Adipose tissue (tissue), 3 donors: Measurements from ENCODE around the gene GCN1. TPM values are rescaled to one million over a fixed set of nuclear protein-coding genes. Genes with fewer than 3 reads are reported as not detected.

Experiments used
- H3K27ac ChIP-seq: one replicate; pipeline ENCODE4 v1.5.1; 2013; ENCODE audit warnings: low read depth, low read length
- WGBS, 3 donors: extraction: QIAGEN DNeasy Blood & Tissue Kit; methylation state at CpG; one replicate each; pipeline ENCODE4 v1.1.7; 2013; 5-methylcytosine and 5-hydroxymethylcytosine counted together
- polyA plus RNA-seq, 3 donors: library from polyadenylated mRNA; stranded (reverse); fragments of 200-250 nt; gene quantifications; one replicate each; pipeline ENCODE4 v1.2.3, GENCODE V29; 2013
- donor health status: healthy with polysubstance abuse.
- donor health status: Bipolar disorder and iron deficiency.
- donor health status: healthy.

Gene GCN1
- polyA plus RNA-seq, 3 donors = 14.6 to 30.5 (median 19.1) TPM

- 85 to 93% (median 93%) methylated on average over 11 of the region's 11 CpGs for WGBS, 3 donors
- H3K27ac ChIP-seq = no peak overlapping the region
Observed at GRCh38 chr12:120137833-120138232, 56.7 kb downstream of the GCN1 start.

- 81 to 95% (median 92%) methylated on average over 11 of the region's 11 CpGs for WGBS, 3 donors
Observed at GRCh38 chr12:120136093-120136770, 58.3 kb downstream of the GCN1 start.

GRCh38 chr12:120134307-120134980 lies 60.1 kb downstream of the GCN1 start:
- no peak overlapping the region for H3K27ac ChIP-seq
- 96 to 97% (median 97%) methylated on average over 20 of the region's 20 CpGs for whole genome bisulfite sequencing, 3 donors

More at GRCh38 chr12:120136093-120136770, 58.3 kb downstream of the GCN1 start:
- no peak overlapping the region for H3K27ac ChIP-seq

- WGBS, 3 donors = 73 to 94% (median 91%) methylated on average over 6 of the region's 6 CpGs
- H3K27ac ChIP-seq = no peak overlapping the region
Observed at GRCh38 chr12:120132863-120133385, 61.6 kb downstream of the GCN1 start.

GRCh38 chr12:120132054-120132836 lies 62.3 kb downstream of the GCN1 start:
- WGBS, 3 donors = 73 to 84% (median 74%) methylated on average over 9 of the region's 9 CpGs
- no peak overlapping the region for H3K27ac ChIP-seq

- 94 to 96% (median 96%) methylated on average over 15 of the region's 15 CpGs for WGBS, 3 donors
- H3K27ac ChIP-seq = no peak overlapping the region
Observed at GRCh38 chr12:120131116-120131515, 63.4 kb downstream of the GCN1 start.

- H3K27ac ChIP-seq = no peak overlapping the region
- WGBS, 3 donors = 88 to 94% (median 92%) methylated on average over 6 of the region's 6 CpGs
Observed at GRCh38 chr12:120130011-120130410, 64.5 kb downstream of the GCN1 start.

GRCh38 chr12:120126635-120127005 lies 67.9 kb downstream of the GCN1 start:
- WGBS, 3 donors = 27 to 84% (median 31%) methylated on average over 2 of the region's 2 CpGs
- H3K27ac ChIP-seq = no peak overlapping the region

- H3K27ac ChIP-seq = no peak overlapping the region
- WGBS, 3 donors = 80 to 88% (median 85%) methylated on average over 6 of the region's 6 CpGs
Observed at GRCh38 chr12:120125792-120126634, 68.5 kb downstream of the GCN1 start.

- H3K27ac ChIP-seq = no peak overlapping the region
- WGBS, 3 donors = 83 to 96% (median 90%) methylated on average over 4 of the region's 4 CpGs
Observed at GRCh38 chr12:120125029-120125428, 69.5 kb downstream of the GCN1 start.

GRCh38 chr12:120121766-120122293 lies 72.7 kb downstream of the GCN1 start:
- 61 to 85% (median 71%) methylated on average over 4 of the region's 4 CpGs for WGBS, 3 donors
- H3K27ac ChIP-seq = no peak overlapping the region

GRCh38 chr12:120121343-120121742 lies 73.2 kb downstream of the GCN1 start:
- WGBS, 3 donors = 66 to 71% (median 69%) methylated on average over 2 of the region's 2 CpGs
- H3K27ac ChIP-seq = no peak overlapping the region

- no peak overlapping the region for H3K27ac ChIP-seq
- WGBS, 3 donors = 69 to 86% (median 71%) methylated on average over 9 of the region's 9 CpGs
Observed at GRCh38 chr12:120119271-120119973, 75.1 kb downstream of the GCN1 start.

GRCh38 chr12:120118321-120119061 lies 76.0 kb downstream of the GCN1 start:
- no peak overlapping the region for H3K27ac ChIP-seq
- WGBS, 3 donors = 48 to 72% (median 64%) methylated on average over 11 of the region's 11 CpGs

GRCh38 chr12:120117961-120118320 lies 76.6 kb downstream of the GCN1 start:
- 27 to 51% (median 45%) methylated on average over 7 of the region's 7 CpGs for WGBS, 3 donors
- H3K27ac ChIP-seq = no peak overlapping the region

GRCh38 chr12:120116792-120117651 lies 77.5 kb downstream of the GCN1 start:
- H3K27ac ChIP-seq = no peak overlapping the region
- 1% methylated on average over 68 to 91 of the region's 91 CpGs for whole genome bisulfite sequencing, 3 donors
